Brain microvascular endothelial cell (primary cell): Measurements from ENCODE around the gene TBXA2R.

Experiments used
- DNase-seq: peaks from one replicate; pipeline ENCODE4 v3.0.0-alpha.2; 2020
- H3K27ac ChIP-seq: fragments of 250-450 bp; sonication (Bioruptor Pico); 2 replicates; pipeline ENCODE4 v1.5.1; 2020; ENCODE audit warnings: mild to moderate bottlenecking, moderate library complexity
- H3K27me3 ChIP-seq: fragments of 250-450 bp; sonication (Bioruptor Pico); replicated peaks from 2 replicates; pipeline ENCODE4 v1.5.1; 2020; ENCODE audit warnings: mild to moderate bottlenecking
- H3K36me3 ChIP-seq: fragments of 250-450 bp; sonication (Bioruptor Pico); replicated peaks from 2 replicates; pipeline ENCODE4 v1.5.1; 2020; ENCODE audit warnings: mild to moderate bottlenecking
- H3K4me3 ChIP-seq: 2 replicates; pipeline ENCODE4 v1.5.1; 2011; ENCODE audit warnings: low read depth, mild to moderate bottlenecking, control low read depth, low read length, moderate library complexity
- in situ Hi-C: cut with HindIII; loops from 2 replicates; pipeline ENCODE4 v1.10.0; 2017; ENCODE audit warnings: low sequenced_read_pairs, low pct_ligation_motif_present
- TF ChIP-seq, protein P1 (sequence below): IDR thresholded peaks from 2 replicates; pipeline ENCODE4 v1.5.1; 2011; ENCODE audit warnings: low read depth, mild to moderate bottlenecking, moderate library complexity, low read length, control low read depth, inconsistent platforms; ENCODE audit errors: missing control alignments

TBXA2R gene

GRCh38 chr19:3603121-3603811 lies 3.4 kb downstream of the TBXA2R start:
- in situ Hi-C loops: no loop called here
- Histone ChIP-seq H3K27ac (no peak overlapping the region), H3K36me3 (peaks cover 10% of the 10 kb centered on the region), H3K27me3 (no peaks in the 10 kb centered on the region), H3K4me3 (no peak overlapping the region)
- TF ChIP-seq, protein P1, sequence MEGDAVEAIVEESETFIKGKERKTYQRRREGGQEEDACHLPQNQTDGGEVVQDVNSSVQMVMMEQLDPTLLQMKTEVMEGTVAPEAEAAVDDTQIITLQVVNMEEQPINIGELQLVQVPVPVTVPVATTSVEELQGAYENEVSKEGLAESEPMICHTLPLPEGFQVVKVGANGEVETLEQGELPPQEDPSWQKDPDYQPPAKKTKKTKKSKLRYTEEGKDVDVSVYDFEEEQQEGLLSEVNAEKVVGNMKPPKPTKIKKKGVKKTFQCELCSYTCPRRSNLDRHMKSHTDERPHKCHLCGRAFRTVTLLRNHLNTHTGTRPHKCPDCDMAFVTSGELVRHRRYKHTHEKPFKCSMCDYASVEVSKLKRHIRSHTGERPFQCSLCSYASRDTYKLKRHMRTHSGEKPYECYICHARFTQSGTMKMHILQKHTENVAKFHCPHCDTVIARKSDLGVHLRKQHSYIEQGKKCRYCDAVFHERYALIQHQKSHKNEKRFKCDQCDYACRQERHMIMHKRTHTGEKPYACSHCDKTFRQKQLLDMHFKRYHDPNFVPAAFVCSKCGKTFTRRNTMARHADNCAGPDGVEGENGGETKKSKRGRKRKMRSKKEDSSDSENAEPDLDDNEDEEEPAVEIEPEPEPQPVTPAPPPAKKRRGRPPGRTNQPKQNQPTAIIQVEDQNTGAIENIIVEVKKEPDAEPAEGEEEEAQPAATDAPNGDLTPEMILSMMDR: no peak
- no peak for DNase-seq

GRCh38 chr19:3601021-3601420 lies 5.7 kb downstream of the TBXA2R start:
- H3K27me3 ChIP-seq: no peaks in the 10 kb centered on the region
- peaks cover 10% of the 10 kb centered on the region for H3K36me3 ChIP-seq
- TF ChIP-seq, protein P1: no peak
- no peak for DNase-seq
- H3K4me3 ChIP-seq: no peak overlapping the region
- in situ Hi-C loops: no loop called here
- H3K27ac ChIP-seq: no peak overlapping the region

DNA sequence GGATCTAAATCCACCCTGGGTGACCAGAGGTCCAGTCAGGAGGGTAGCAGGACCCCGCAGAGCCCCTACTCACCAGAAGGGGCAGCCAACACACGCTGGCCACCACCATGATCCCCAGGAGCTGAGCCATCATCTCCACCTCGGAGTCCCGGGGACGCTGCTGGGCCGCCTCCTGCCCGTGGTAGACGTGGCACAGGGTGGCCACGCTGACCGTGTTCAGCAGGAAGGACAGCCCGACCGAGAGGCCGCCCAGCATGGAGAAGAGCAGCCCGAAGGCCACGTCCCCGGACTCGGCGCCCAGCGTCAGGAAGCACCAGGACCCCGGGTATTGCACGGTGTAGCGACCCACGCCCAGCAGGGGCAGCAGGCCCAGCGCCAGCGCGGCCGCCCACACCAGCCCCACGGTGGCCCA lies 6.9 kb downstream of the TBXA2R start:
- H3K27me3 ChIP-seq: no peaks in the 10 kb centered on the region
- in situ Hi-C loops: no loop called here
- H3K36me3 ChIP-seq: peaks cover 10% of the 10 kb centered on the region
- no peak overlapping the region for H3K4me3 ChIP-seq
- TF ChIP-seq, protein P1: peak; percentile 53
- DNase-seq: no peak
- no peak overlapping the region for H3K27ac ChIP-seq

DNA sequence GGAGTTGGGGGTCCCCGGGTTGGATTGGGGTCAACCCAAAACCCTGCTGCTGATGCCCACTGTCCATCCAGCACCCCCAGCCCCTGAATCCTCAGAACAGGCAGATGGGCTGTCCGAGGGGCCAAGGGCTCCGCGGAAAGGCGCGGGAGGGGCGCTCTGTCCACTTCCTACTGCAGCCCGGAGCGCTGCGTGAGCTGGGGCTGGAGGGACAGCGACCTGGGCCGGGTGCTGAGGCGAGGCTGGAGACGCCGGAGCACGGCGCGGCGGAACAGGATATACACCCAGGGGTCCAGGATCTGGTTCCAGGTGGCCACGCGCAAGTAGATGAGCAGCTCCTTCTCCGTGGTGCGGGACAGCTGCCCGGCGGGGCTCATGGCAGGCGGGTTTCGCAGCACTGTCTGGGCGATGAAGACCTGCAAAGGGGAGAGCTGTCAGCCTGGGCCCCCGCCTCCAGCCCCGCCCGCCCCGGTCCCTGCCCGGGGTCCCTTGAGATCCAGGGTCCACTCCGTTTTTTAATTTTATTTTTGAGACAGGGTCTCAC lies 11.1 kb downstream of the TBXA2R start:
- H3K4me3 ChIP-seq: no peak overlapping the region
- DNase-seq: no peak
- H3K36me3 ChIP-seq: peaks cover 10% of the 10 kb centered on the region
- TF ChIP-seq, protein P1: no peak
- no peak overlapping the region for H3K27ac ChIP-seq
- H3K27me3 ChIP-seq: no peaks in the 10 kb centered on the region
- in situ Hi-C loops: no loop called here

DNA sequence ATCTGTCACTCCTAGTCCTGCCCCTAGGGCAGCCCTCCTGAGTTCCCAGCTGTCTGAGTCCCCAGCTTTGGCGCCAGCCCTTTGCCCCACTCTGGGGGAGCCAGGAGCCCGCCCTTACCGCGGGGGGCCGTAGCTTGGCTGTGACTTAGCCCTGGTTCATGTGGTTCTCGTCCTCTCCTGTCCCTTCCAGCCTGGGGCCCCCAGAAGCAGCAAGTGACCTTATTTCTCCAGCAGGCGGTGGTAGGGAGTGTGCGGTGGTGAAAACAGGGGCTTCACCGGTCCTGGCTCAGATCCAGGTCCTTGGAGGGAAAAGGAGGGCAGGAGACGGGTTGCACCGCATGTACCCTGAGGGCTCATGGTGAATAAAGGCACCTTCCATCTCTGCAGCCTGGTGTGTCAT lies 13.5 kb downstream of the TBXA2R start:
- H3K27ac ChIP-seq: no peak overlapping the region
- no peaks in the 10 kb centered on the region for H3K27me3 ChIP-seq
- in situ Hi-C loops: no loop called here
- H3K36me3 ChIP-seq: no peaks in the 10 kb centered on the region
- TF ChIP-seq, protein P1: peak; percentile 45
- H3K4me3 ChIP-seq: no peak overlapping the region
- no peak for DNase-seq
